Neural progenitor cell (in vitro differentiated cells): ENCODE results near the gene B4GALT5.

Experiments used
- CTCF ChIP-seq: fragments of 200-600 bp; sonication (generic); IDR thresholded peaks from 2 replicates; pipeline ENCODE4 v1.5.1; 2017; ENCODE audit warnings: antibody characterized with exemption, mild to moderate bottlenecking
- EZH2 ChIP-seq: fragments of 200-600 bp; sonication (generic); IDR thresholded peaks from 2 replicates; pipeline ENCODE4 v1.6.1; 2017; ENCODE audit warnings: antibody characterized with exemption, mild to moderate bottlenecking, moderate library complexity
- EZH2phosphoT487 ChIP-seq: fragments of 200-600 bp; sonication (generic); IDR thresholded peaks from 2 replicates; pipeline ENCODE4 v1.6.1; 2017; ENCODE audit warnings: antibody characterized with exemption

- no peak for TF ChIP-seq CTCF
- TF ChIP-seq EZH2: no peak
- no peak for TF ChIP-seq EZH2phosphoT487
Observed at GRCh38 chr20:49618289-49618688, 95.4 kb downstream of the B4GALT5 start.
